SU-DHL-6 (cell line): ENCODE data around the gene CRYBG2.

Experiments
- H2AFZ ChIP-seq: fragments of 200-600 bp; sonication (generic); 2 replicates; pipeline ENCODE4 v1.6.1; 2014; ENCODE audit warnings: low read depth, mild to moderate bottlenecking, moderate library complexity, mixed read lengths, antibody characterized with exemption, low read length; ENCODE audit not compliant: severe bottlenecking
- H3F3A ChIP-seq: fragments of 200-600 bp; shearing (Covaris generic); 2 replicates; pipeline ENCODE4 v1.6.0; 2016; ENCODE audit warnings: antibody characterized with exemption, mild to moderate bottlenecking; ENCODE audit not compliant: insufficient read depth
- H3K27ac ChIP-seq: fragments of 200-600 bp; sonication (generic); 2 replicates; pipeline ENCODE4 v1.5.1; 2016; ENCODE audit warnings: low read depth, mild to moderate bottlenecking, low read length, moderate library complexity, mixed read lengths
- H3K27me3 ChIP-seq: fragments of 200-600 bp; sonication (generic), shearing (Covaris generic); 2 replicates; pipeline ENCODE4 v1.6.0; 2014; ENCODE audit warnings: mild to moderate bottlenecking, low read length
- H3K36me3 ChIP-seq: fragments of 200-600 bp; sonication (generic); 2 replicates; pipeline ENCODE4 v1.6.1; 2014; ENCODE audit warnings: mild to moderate bottlenecking, low read length, mixed read lengths
- H3K4me2 ChIP-seq: fragments of 300-600, 200-600 bp; shearing (Covaris generic), sonication (generic); 2 replicates; pipeline ENCODE4 v1.6.0; 2014; ENCODE audit warnings: low read length, low read depth, mild to moderate bottlenecking; ENCODE audit not compliant: poor library complexity, severe bottlenecking
- H3K4me3 ChIP-seq: fragments of 200-600 bp; sonication (generic); 2 replicates; pipeline ENCODE4 v1.5.1; 2014; ENCODE audit warnings: antibody characterized with exemption, low read length, mild to moderate bottlenecking, mixed read lengths; ENCODE audit not compliant: insufficient read depth, poor library complexity, severe bottlenecking
- H3K79me2 ChIP-seq: fragments of 200-600 bp; sonication (generic); 2 replicates; pipeline ENCODE4 v1.6.1; 2014; ENCODE audit warnings: mild to moderate bottlenecking, low read length, moderate library complexity; ENCODE audit not compliant: insufficient read depth
- H3K9ac ChIP-seq: fragments of 200-600 bp; sonication (generic); 2 replicates; pipeline ENCODE4 v1.7.0; 2014; ENCODE audit warnings: mild to moderate bottlenecking, low read length
- H3K9me2 ChIP-seq: fragments of 200-600 bp; sonication (generic); replicated peaks from 2 replicates; pipeline ENCODE4 v1.6.1; 2014; ENCODE audit warnings: low read length; ENCODE audit not compliant: insufficient read depth
- H3K9me3 ChIP-seq: fragments of 200-600 bp; sonication (generic); 2 replicates; pipeline ENCODE4 v1.6.1; 2014; ENCODE audit warnings: low read length, mixed read lengths; ENCODE audit not compliant: insufficient read depth
- H4K20me1 ChIP-seq: fragments of 200-600 bp; sonication (generic); 2 replicates; pipeline ENCODE4 v1.6.1; 2014; ENCODE audit warnings: low read depth, mild to moderate bottlenecking, antibody characterized with exemption, low read length, moderate library complexity, mixed read lengths
- CTCF ChIP-seq: fragments of 200-600 bp; sonication (generic); IDR thresholded peaks from one replicate; pipeline ENCODE4 v1.5.1; 2017; ENCODE audit warnings: antibody characterized with exemption, mild to moderate bottlenecking, low read length, moderate library complexity; ENCODE audit not compliant: insufficient read depth, poor library complexity, severe bottlenecking
- EZH2phosphoT487 ChIP-seq: fragments of 200-600 bp; sonication (generic), shearing (Covaris generic); conservative IDR thresholded peaks from 2 replicates; pipeline ENCODE4 v1.6.1; 2018; ENCODE audit warnings: mild to moderate bottlenecking, antibody characterized with exemption, low read length, moderate library complexity, mixed read lengths

Gene CRYBG2

GRCh38 chr1:26344147-26344920 is 9.6 kb downstream of the CRYBG2 start:
- no peaks in the 10 kb centered on the region for H3F3A ChIP-seq
- H3K79me2 ChIP-seq = no peaks in the 10 kb centered on the region
- H4K20me1 ChIP-seq = no peaks in the 10 kb centered on the region
- H2AFZ ChIP-seq = no peak overlapping the region
- no peak overlapping the region for H3K4me2 ChIP-seq
- TF ChIP-seq EZH2phosphoT487 (no peak), CTCF (no peak)
- no peaks in the 10 kb centered on the region for H3K9me2 ChIP-seq
- no peaks in the 10 kb centered on the region for H3K9me3 ChIP-seq
- no peak overlapping the region for H3K27ac ChIP-seq
- no peak overlapping the region for H3K9ac ChIP-seq
- H3K36me3 ChIP-seq = no peaks in the 10 kb centered on the region
- H3K27me3 ChIP-seq = no peaks in the 10 kb centered on the region
- H3K4me3 ChIP-seq = no peak overlapping the region

GRCh38 chr1:26340047-26340481 is 13.9 kb downstream of the CRYBG2 start:
- H3K27me3 ChIP-seq = no peaks in the 10 kb centered on the region
- no peaks in the 10 kb centered on the region for H3K9me2 ChIP-seq
- H3K36me3 ChIP-seq = no peaks in the 10 kb centered on the region
- H3K4me3 ChIP-seq = no peak overlapping the region
- H3K27ac ChIP-seq = no peak overlapping the region
- H3K9ac ChIP-seq = no peak overlapping the region
- H3K9me3 ChIP-seq = no peaks in the 10 kb centered on the region
- H3F3A ChIP-seq = peaks cover 8% of the 10 kb centered on the region; the same call in 1 of the 2 replicates
- H3K4me2 ChIP-seq = no peak overlapping the region
- TF ChIP-seq CTCF (no peak), EZH2phosphoT487 (no peak)
- no peaks in the 10 kb centered on the region for H3K79me2 ChIP-seq
- H4K20me1 ChIP-seq = no peaks in the 10 kb centered on the region
- no peak overlapping the region for H2AFZ ChIP-seq

GRCh38 chr1:26338670-26339069 is 15.3 kb downstream of the CRYBG2 start:
- no peaks in the 10 kb centered on the region for H3K79me2 ChIP-seq
- H3K9me2 ChIP-seq = no peaks in the 10 kb centered on the region
- no peak overlapping the region for H3K4me3 ChIP-seq
- no peak overlapping the region for H3K9ac ChIP-seq
- H4K20me1 ChIP-seq = no peaks in the 10 kb centered on the region
- H3K9me3 ChIP-seq = no peaks in the 10 kb centered on the region
- H2AFZ ChIP-seq = no peak overlapping the region
- H3F3A ChIP-seq = peaks cover 8% of the 10 kb centered on the region; the same call in 1 of the 2 replicates
- H3K4me2 ChIP-seq = no peak overlapping the region
- H3K27me3 ChIP-seq = no peaks in the 10 kb centered on the region
- TF ChIP-seq EZH2phosphoT487 (no peak), CTCF (no peak)
- no peak overlapping the region for H3K27ac ChIP-seq
- no peaks in the 10 kb centered on the region for H3K36me3 ChIP-seq
